HG02678 (cell line): ENCODE data around the gene S100A1.
"Not testable (repeated sequence)": the region's sequence is repeated elsewhere in the genome, so short reads cannot be mapped to it uniquely, and the experiment has no call there.

ENCODE experiments used
- ATAC-seq: cut with Tn5 transposase; IDR thresholded peaks from one replicate; pipeline ENCODE4 v1.9.1; 2021; ENCODE audit warnings: mild to moderate bottlenecking, moderate library complexity; ENCODE audit not compliant: unreplicated experiment

Gene S100A1

GRCh38 chr1:153651771-153652170 is 23.5 kb downstream of the S100A1 start:
- no peak for ATAC-seq

GRCh38 chr1:153652805-153653500 is 24.7 kb downstream of the S100A1 start:
- ATAC-seq: no peak

- ATAC-seq: no peak
Observed at GRCh38 chr1:153655333-153655732, 27.1 kb downstream of the S100A1 start.

GRCh38 chr1:153658400-153659174 is 30.4 kb downstream of the S100A1 start, which contains the start of gene SNAPIN:
Gene SNAPIN, plus strand, starts transcription at chr1:153658703. Its CDS starts 41 bp downstream, at chr1:153658744.
- peak; percentile 93 for ATAC-seq

GRCh38 chr1:153659175-153659534 is 30.9 kb downstream of the S100A1 start:
- ATAC-seq: no peak

DNA sequence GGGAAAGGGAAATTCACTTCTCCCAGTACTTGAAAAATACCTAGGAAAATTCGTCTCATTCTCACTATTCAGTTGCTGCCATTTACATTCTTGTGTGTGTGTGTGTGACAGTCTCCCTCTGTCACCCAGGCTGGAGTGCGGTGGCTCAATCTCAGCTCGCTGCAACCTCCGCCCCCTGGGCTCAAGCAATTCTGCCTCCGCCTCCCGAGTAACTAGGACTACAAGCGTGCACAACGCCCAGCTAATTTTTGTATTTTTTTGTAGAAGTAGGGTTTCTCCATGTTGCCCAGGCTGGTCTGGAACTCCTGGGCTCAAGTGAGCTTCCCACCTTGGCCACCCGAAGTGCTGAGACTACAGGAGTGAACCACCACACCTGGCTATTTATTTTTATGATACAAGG is 31.4 kb downstream of the S100A1 start:
- no peak for ATAC-seq

DNA sequence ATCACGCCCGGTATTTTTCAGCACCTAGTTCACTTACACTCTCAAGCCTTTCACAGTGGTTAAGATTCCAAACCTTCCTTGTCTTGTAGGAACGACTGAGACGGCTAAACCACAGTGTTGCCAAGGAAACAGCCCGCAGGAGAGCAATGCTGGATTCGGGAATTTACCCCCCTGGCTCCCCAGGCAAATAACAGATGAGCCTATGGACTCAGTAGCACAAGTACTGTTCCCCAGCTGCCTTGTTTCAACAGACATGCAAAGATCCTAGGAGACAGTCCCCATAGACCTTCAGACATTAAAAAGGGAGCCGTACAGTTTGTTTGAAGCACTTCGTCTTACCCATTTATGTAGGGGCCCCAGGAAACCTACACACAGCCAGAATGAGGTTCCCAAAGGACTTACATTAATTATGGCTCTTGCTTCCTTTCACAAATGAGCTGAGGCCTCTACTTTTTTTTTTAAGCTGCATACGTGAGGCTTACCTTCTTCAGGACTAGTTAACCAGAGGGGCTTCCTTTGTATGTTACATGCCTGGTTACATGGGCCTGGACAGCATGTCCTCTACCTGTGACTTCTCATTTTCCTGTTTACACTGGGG is 33.0 kb downstream of the S100A1 start:
- no peak for ATAC-seq

DNA sequence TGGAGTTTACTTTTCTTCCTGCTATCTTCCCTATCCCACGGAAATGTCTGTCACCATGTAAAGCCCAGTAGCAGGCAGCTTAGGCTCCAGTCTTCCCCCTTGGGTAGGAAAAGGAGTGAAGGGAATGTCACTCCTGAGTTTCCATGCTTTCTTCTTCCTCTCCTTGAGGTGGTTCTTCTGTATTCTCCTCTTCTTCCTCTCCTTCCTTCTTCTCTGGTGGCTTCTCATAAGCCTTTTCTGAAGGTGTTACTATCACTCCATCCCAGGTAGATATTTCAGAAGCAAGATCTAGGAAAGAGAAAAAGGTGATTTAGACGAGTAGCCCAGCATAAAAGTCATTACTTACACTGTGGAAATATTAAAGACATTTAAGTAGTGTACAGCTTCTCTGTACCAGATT is 34.0 kb downstream of the S100A1 start:
- no peak for ATAC-seq

DNA sequence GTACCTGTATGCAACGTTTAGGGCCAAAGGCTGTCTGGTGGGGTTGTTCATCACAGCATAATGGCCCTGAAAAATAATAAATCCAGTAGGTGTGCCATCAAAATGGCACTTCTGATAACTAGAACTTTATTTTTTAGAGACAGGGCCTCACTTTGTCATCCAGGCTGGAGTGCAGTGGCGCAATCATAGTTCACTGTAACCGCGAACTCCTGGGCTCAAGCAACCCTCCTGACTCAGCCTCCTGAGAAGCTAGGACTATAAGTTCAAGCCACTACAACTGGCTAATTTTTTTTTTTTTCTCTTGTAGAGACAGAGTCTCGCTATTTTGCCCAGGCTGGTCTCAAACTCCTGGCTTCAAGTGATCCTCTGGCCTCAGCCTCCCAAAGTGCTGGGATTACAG is 35.0 kb downstream of the S100A1 start:
- ATAC-seq: no peak

DNA sequence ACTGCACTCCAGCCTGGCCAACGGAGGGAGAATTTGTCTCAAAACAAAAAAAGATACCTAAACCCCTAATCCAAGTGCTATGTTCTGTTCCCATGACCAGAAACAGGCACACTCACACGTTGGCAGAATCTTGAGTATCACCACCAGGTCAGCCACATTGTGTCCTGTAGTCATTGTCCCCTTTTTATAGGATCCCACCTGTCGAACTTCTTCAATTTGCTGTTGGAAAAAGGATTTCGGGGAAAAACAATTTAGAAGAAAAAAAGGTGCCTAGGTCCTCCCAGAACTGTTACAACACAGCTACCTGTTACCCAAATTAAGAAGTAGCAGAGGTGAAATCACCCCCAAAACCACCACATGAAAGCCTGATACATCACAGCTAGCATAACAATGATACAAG is 39.2 kb downstream of the S100A1 start:
- no peak for ATAC-seq

GRCh38 chr1:153668672-153669071 is 40.4 kb downstream of the S100A1 start:
- ATAC-seq: not testable (repeated sequence)

DNA sequence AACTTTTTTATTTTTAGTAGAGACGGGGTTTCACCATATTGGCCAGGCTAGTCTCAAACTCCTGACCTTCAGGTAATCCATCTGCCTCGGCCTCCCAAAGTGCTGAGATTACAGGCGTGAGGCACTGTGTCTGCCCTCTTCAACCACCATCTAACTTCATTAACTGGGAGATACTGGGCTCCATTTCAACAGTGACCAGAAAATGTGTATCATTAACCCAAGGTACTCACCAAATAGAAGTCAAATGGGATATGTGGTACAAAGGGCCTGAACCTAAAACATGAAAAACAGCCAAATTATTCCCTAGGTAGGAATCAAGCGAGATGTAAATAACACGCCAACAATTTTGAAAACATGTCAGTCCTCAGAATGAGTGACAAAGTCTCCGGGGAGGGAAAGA is 41.4 kb downstream of the S100A1 start:
- ATAC-seq: no peak

DNA sequence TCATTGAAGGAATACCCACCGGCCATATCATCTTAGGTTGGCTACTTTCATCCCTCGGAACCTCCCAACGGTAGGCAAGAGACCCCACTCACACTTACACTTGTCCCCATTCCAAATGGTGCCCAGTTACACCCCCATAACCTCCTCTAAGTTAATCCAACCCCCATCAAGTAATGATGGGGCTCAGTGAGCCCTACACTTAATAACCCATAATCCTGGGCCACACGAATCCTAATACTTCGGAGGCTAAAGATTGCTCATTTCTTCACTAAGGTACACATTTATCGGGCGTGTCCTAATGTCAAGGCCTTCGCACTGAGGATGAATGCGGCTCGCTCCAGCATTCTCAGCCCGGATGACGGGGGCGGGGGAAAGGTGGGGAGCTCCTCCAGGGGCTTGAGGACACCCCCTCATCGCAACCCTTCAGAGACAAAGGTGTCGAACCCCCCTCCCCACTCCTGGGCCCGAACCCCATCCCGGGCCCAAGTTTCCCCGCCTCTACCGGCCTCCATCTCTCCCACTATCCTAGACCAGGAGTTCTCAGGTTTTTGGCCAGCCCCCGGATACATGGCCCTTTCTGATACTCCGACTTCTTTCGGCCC is 42.1 kb downstream of the S100A1 start:
- ATAC-seq: no peak

- peak; percentile 93 for ATAC-seq
Observed at GRCh38 chr1:153670859-153671627, 42.8 kb downstream of the S100A1 start, which contains the start of gene ILF2. Gene ILF2, minus strand, starts transcription at chr1:153670993. Its CDS starts 71 bp downstream, at chr1:153670922.

GRCh38 chr1:153671628-153672353 is 43.6 kb downstream of the S100A1 start:
- peak; percentile 16 for ATAC-seq

DNA sequence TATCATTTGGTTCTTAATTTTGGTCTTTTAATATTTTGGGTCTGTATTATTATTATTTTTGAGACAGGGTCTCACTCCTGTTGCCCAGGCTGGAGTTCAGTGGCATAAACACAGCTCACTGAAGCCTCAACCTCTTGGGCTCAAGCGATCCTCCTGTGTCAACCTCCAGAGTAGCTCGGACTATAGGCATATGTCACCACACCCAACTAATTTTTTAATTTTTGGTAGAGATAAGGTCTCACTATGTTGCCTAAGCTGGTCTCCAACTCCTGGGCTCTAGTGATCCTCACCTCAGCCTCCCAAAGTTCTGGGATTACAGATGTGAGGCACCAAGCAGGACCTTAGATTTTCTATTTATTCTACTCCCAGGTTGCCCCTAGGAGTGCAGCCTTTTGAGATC is 45.3 kb downstream of the S100A1 start:
- no peak for ATAC-seq

- no peak for ATAC-seq
Observed at GRCh38 chr1:153677718-153678518, 49.7 kb downstream of the S100A1 start.

GRCh38 chr1:153678519-153679336 is 50.5 kb downstream of the S100A1 start, which contains the start of gene NPR1:
Gene NPR1, plus strand, starts transcription at chr1:153678688. Its CDS starts 421 bp downstream, at chr1:153679109.
- ATAC-seq: peak; percentile 21
